HG03064 (cell line): Measurements from ENCODE around the gene DIRAS1.
"Not testable (repeated sequence)": the region's sequence is repeated elsewhere in the genome, so short reads cannot be mapped to it uniquely, and the experiment has no call there.

Experiments
- ATAC-seq: cut with Tn5 transposase; IDR thresholded peaks from one replicate; pipeline ENCODE4 v1.9.1; 2021; ENCODE audit warnings: low read depth; ENCODE audit not compliant: unreplicated experiment

DIRAS1 gene

GRCh38 chr19:2683430-2684003 is 37.7 kb downstream of the DIRAS1 start:
- no peak for ATAC-seq

- no peak for ATAC-seq
Observed at GRCh38 chr19:2680808-2681207, 40.4 kb downstream of the DIRAS1 start.

- no peak for ATAC-seq
Observed at GRCh38 chr19:2679439-2679838, 41.7 kb downstream of the DIRAS1 start.

GRCh38 chr19:2678948-2679347 is 42.2 kb downstream of the DIRAS1 start:
- ATAC-seq, result not testable (repeated sequence)

GRCh38 chr19:2678044-2678671 is 43.0 kb downstream of the DIRAS1 start:
- no peak for ATAC-seq

GRCh38 chr19:2676823-2677222 is 44.3 kb downstream of the DIRAS1 start:
- ATAC-seq, result no peak

GRCh38 chr19:2675892-2676291 is 45.3 kb downstream of the DIRAS1 start:
- ATAC-seq, result no peak

GRCh38 chr19:2670217-2670616 is 51.0 kb downstream of the DIRAS1 start:
- ATAC-seq, result no peak

GRCh38 chr19:2668175-2668763 is 52.9 kb downstream of the DIRAS1 start:
- no peak for ATAC-seq

- not testable (repeated sequence) for ATAC-seq
Observed at GRCh38 chr19:2667349-2667748, 53.8 kb downstream of the DIRAS1 start.

GRCh38 chr19:2666344-2666994 is 54.7 kb downstream of the DIRAS1 start:
- no peak for ATAC-seq

- no peak for ATAC-seq
Observed at GRCh38 chr19:2665103-2665502, 56.1 kb downstream of the DIRAS1 start.
